Kidney glomerular epithelial cell (primary cell): ENCODE results near the gene TUBA3D.
"Not testable (repeated sequence)": the region's sequence is repeated elsewhere in the genome, so short reads cannot be mapped to it uniquely, and the experiment has no call there.

Experiments
- DNase-seq: peaks from one replicate; lab custom pipeline; 2025; lab: John Stamatoyannopoulos, UW

TUBA3D gene

GRCh38 chr2:131483981-131484820, 8.3 kb downstream of the TUBA3D start:
- not testable (repeated sequence) for DNase-seq

DNA sequence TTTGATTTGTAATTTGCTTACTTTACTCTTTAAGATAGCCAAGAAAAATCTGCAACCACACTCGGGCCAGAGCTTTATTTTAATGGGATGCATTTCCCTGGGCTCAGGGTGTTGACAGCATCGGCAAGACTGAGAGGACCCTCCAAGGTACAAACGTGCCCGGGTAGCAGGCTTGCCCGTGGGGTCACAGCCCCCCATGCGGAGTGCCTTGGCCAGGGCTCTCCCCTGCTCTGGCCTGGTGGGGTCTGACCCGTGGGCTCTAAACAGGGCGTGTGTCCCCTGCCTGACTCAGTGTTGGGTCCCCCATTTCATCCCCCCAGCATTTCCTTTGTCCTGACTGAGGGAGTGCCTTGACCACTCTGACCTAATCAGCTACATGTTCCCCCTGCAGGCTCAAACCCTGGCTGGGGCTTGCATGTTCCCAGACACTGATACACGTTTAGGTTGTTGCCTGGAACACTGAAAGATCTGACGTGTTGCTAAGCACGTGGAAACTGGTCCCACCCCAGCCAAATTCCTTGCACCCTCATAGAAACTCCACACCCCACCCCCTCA, 9.1 kb downstream of the TUBA3D start:
- not testable (repeated sequence) for DNase-seq

DNA sequence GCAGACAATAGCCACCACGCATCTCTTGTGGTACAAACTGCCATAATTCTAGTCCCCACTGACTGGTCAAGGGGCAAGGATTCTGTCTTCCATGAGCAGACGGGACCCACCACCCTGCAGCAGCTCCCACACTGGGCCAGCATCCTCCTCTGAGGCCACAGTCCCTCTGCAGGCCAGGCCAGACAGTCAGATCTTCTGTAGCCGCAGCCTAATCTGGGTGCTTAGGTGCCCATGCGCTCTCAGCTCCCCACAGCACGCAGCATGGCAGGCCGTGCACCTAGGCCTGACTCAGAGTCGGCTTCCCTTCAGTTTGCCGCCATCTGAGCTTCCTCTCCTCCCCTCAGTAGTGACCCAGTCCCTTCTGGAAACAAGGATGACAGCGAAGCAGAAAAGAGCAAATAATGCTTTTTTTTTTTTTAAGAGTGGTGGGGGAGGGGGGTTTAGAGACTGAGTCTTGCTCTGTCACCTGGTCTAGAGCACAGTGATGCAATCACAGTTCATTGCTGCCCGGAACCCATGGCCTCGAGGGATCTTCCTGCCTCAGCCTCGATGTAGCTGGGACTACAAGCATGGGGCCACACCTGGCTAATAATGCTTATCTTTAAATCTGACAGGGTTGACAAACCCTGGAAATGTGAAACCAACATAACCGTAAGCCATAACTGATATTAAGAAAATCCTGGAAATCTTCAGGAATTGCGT, 10.4 kb downstream of the TUBA3D start:
- not testable (repeated sequence) for DNase-seq

DNA sequence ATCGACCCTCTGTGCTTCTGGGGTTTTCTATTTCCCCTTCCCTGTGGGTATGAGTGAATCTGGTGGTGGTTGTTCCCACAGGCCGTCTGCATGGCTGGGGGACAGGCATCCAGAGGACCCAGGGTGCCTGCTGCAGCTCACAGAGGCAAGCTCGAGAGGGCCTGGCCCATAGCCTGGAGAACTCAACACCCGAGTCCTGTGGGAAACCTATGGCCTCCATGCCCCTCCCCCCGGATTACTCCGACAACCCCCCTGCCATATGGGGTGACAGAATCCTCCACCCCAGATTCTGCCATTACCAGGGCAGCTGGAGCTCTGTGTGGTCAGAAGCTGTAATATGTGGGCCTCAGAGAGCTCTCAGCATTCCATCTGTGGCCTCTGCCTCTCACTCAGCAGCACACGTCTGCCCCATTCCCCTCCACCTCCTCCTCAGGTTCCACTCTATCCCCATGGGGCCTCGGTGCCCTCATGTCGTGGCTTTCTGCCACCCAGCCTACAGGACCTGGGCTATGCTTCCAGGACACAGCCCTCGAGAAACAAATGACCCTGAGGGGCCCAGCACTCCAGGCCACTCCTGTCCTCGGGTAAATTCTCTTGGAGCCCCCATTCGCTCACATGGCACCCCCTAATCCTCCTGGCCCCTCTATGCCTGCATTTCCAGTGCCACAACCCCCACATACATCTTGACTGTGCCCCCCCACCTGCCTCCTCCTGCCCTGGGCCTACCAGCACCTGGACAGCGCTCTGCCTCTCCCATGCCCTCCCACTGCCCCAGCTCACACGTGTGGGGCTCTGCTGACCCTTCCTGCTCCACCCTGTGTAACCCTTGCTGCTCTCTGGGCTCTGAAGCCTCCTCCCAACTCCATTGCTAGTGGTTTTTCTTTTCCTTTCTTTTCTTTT, 12.6 kb downstream of the TUBA3D start:
- no peak for DNase-seq

DNA sequence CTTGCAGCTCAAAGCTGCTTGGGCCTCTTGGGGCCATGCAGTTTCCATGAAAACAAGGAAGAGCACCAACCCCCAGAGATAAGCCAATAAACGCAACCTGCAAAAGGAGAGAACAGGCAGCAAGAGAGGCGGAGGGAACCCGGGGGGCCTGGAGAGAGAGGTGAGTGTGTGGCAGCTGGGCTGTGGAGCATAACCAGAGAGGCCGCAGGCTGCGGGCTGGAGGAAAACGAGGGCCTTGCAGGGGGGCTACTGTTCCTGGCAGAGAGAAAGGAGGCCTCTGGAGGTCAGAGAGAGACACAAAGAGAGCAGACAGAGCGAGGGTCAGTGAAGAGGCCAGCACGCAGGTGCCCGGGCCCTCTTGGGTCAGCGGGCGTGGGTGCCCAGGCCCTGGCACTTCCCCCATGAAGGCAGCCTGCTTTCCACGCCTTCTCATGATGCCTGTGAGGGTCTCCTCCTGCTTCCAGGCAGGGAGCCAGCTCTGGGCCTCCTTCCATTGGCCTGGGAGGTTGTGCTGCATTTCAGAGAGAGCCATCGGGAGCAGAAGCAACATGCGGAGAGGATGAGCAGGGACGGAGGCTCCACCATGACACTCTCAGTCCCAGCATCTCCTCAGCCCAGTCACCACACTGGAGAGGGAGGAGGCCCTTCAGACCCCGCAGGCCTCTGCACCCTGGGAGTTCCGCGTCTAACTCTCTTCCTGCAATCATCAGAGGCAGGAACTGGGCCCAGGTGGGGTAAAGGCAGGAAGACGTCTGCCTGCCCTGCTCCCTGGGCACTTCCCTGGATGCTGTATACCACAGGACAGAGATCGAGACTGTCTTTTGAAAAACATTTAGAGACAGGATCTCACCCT, 14.9 kb downstream of the TUBA3D start:
- DNase-seq: not testable (repeated sequence)

DNA sequence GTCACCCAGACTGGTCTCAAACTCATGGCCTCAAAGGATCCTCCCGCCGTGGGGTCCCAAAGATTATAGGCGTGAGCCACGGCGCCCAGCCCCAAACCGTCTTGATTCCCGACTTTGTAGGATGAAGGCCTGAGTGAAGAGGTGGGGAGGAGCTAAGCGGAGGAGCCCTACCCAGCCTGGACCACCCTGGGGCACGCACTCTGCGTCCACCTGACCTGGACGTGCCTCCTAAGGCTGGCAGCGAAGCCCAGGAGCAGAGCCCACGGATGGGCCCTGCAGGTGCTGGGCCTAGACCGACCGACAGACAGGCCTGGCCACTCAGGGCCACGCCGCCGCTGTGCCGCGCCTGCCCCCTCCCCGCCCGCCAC, 15.5 kb downstream of the TUBA3D start:
- DNase-seq: not testable (repeated sequence)

GRCh38 chr2:131492015-131492417, 16.1 kb downstream of the TUBA3D start, which contains the start of gene MZT2A:
TSS of gene MZT2A (minus strand) at chr2:131492397. CDS start at chr2:131492376, 21 bp downstream.
- DNase-seq: not testable (repeated sequence)

DNA sequence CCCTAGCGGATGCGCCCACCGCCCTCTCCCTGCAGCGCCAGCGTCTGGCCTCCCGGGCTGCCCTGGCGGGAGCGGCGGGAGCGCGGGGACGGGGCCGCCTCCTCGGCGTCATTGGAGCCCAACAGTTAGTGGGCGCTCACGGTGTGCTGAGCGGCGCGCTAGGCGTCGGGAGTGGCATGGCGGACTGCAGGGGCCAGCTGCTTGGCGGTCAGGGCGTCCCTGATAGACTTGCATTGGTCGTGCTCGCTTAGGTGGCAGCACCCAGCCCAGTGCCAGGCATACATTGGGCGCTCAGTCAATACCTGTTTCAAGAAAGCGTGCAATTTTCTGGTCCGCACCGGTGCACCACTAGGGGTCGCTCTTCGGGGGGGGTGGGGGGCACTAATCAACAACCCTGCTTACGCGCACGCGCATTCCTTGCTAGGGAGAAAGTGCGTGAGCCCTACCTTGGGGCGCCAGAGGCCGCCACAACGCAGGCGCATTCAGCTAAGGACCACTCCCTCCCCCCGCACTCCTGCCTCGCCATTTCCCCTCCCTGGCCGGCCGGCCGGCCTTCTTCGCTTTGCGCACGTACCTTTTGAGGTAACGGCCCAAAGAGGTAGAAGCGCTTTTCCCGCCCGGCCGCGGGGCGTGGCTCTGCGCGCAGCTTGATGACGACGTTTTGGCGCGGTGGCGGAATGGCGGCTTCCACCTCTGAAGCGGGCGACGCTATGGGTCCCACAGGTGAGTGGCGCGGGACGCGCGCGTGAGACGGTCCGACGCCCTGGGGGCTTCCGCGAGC, 16.7 kb downstream of the TUBA3D start:
- DNase-seq: peak; percentile 92

DNA sequence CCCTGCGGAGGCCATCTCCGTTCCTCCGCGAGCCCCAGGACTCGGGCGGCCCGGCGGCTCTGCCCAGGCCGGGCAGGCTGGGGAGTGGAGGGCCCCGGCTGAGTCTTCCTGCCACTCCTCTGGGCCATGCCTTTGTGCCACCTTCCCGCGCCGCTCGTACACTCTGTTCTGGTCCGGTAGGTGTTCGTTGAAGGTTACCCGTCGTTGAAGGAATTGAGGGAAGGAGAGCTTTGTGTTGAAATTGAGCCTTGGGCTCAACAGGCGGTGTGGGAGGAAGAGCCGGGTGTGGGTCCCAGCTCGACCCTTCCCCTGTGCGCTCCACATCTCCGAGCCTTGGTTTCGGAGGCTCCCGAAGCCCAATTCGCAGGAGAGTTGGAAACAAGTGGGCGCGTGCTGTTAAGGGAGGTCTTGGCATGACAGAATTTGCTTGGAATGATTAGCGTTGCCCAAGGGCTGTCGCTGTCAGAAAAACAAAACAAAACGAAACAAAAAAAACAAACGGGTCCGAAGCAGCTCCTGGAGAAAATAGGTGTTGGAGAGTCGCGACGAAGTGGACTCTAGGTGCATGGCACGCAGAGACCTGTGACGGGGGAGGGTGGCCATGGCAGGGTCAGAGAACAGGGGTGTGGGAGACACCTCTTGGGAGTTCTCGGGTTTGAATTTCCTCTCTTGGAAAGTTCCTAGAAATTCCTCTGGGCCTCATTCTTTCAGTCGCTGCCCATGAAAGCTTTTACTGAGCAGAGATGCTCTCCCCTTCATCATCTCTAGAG, 17.5 kb downstream of the TUBA3D start:
- no peak for DNase-seq

DNA sequence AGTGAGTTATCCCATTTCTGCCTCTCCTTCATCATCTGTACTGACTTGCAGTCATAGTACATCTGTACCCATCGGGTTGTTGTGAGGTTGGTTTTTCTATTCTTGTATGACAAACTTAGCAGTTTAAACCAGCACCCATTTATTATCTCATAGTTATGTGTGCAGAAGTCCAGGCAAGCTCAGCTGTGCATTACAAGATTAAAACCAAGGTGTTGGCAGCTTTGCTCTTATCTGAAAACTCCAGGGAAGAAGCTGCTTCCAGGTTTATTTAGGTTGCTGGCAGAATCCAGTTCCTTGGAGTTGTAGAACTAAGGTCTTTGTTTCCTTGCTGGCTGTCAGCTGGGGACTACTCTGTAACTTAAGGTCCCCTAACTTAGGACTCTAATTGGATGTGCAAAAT, 19.6 kb downstream of the TUBA3D start:
- not testable (repeated sequence) for DNase-seq

DNA sequence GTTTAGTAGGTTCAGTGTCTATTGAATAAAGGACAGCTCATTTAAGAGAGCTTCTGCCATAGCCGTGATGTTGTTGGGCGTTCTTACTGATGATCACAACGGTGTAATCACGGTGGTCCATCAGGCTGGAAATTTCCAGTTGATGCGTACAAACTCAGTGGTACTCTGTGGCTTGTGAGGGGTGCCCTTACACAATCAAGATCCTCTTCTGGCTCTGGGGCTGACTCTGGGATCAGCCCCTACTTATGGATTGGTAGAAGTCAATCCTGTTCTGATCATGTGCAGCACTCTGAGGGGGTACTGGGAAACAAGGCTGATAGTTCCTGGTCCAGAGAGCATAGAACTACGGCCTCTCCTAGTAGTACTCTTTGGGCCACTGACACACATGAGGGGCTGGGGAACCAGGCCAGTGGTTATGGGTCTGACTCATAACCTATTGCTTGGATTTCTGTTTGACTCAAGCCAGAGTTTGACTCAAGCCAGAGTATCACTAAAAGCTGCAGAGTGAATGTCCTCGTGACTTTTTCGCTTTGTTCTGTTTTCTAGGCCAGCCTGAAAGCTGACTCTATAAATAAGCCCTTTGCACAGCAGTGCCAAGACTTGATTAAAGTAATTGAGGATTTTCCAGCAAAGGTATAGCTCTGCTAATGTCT, 22.5 kb downstream of the TUBA3D start:
- not testable (repeated sequence) for DNase-seq

DNA sequence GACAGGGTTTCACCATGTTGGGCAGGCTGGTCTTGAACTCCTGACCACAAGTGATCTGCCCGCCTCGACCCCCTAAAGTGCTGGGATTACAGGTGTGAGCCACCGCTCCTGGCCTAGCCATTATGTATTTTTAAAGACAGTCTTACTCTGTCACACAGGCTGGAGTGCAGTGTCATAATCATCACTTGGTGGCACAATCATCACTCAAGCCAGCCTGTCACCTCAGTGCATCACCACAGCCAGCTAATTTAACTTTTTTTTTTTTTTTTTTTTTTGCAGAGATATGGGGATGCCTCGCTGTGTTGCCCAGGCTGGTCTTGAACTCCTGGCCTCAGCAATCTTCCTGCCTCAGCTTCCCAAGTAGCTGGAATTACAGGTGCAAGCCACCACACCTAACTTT, 27.7 kb downstream of the TUBA3D start:
- not testable (repeated sequence) for DNase-seq

DNA sequence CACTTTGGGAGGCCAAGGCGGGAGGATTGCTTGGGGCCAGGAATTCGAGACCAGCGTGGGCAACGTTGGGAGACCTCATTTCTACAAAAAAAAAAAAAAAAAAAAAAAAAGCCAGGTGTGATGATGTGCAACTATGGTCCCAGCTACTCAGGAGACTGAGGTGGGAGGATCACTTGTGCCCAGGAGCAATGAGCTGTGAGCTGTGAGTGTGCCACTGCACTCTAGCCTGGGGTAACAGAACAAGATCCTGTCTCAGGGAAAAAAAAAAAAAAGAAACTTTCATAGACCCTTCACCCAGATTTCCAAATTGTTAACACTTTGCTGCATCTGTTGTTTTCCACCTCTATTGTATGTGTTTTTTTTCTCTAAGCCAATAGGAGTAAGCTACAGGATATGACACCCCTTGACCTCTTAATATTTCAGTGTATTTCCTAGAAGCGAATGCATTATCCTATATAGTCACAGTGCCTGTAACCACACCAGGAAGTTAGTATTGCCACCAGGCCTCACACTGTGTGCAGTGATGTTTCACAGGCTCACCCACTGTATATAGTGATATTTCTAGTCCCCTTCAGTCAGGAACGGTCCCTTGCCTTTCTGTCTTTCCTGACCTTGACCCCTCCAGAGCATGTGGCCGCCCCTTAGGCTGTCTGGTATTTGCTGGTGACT, 28.3 kb downstream of the TUBA3D start:
- not testable (repeated sequence) for DNase-seq

- no peak for DNase-seq
These were observed 33.7 kb downstream of the TUBA3D start for GRCh38 chr2:131509615-131510014.

DNA sequence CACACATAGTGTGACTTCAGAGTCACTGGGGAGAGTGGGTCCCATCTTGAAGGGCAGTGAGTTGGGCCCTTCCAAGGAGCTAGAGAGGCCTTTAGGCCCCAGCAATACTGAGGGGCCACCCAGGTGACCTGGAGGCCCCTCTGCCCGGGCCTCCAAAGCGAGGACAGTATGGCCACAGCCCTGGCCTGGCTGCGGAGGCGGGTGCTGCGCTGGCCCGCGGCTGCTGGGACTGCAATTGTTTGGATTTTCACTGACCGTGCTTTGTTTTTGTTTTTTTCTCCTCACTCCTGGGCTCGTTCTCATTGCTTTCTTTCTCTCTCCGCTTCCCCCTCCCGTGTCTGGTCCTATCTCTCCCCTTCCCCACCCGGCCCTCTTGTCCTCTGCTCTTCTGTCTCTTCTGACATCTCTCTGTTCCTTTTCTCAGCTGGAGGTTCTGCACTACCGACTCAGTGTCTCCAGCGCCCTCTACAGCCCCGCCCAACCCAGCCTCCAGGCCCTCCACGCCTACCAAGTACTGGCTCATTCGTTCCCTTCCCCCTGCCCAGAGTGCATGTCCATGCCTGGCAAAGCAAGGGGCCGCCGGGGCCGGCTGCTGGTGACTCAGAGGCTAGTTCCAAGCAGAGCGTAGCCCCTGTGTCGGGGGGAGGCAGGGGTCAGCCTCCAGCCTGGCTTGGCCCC, 35.5 kb downstream of the TUBA3D start:
- peak; percentile 91 for DNase-seq

GRCh38 chr2:131511969-131512870, 36.3 kb downstream of the TUBA3D start:
- peak; percentile 59 for DNase-seq
